Esophagus (tissue), 2 donors: Measurements from ENCODE around the gene FPR2. TPM values are rescaled to one million over a fixed set of nuclear protein-coding genes. Genes with fewer than 3 reads are reported as not detected.

ENCODE experiments used
- polyA plus RNA-seq, 2 donors: library from polyadenylated mRNA; stranded (reverse); fragments of 200-250 nt; gene quantifications; one replicate each; pipeline ENCODE4 v1.2.3, GENCODE V29; 2013
- donor health status: healthy with polysubstance abuse.
- donor health status: Bipolar disorder and iron deficiency.

FPR2 gene
- polyA plus RNA-seq, 2 donors: 0.04 to 0.12 TPM

Other genes starting within 250 kb of the FPR2 start
- under 1 TPM in 1 of 2 donors, not detected in 1; 0.13 TPM for gene SIGLEC6, start 229.5 kb upstream of the FPR2 start, polyA plus RNA-seq
- 1 to 10 TPM; 1.5 to 1.9 TPM for gene ZNF175, start 189.9 kb upstream of the FPR2 start, polyA plus RNA-seq
- gene SIGLEC5, start 130.8 kb upstream of the FPR2 start, polyA plus RNA-seq: not detected
- gene SIGLEC14, start 114.4 kb upstream of the FPR2 start, polyA plus RNA-seq: under 1 TPM; 0.11 to 0.26 TPM
- 10 to 100 TPM in 1 of 2 donors, 1 to 10 TPM in 1; 4.4 to 14.0 TPM for gene SPACA6, start 67.8 kb upstream of the FPR2 start, polyA plus RNA-seq
- under 1 TPM; 0.01 to 0.04 TPM for gene HAS1, start 37.2 kb upstream of the FPR2 start, polyA plus RNA-seq
- gene FPR1, start 9.3 kb upstream of the FPR2 start, polyA plus RNA-seq: under 1 TPM; 0.49 to 1.00 TPM
- gene FPR3, start 34.0 kb downstream of the FPR2 start, polyA plus RNA-seq: 1 to 10 TPM in 1 of 2 donors, under 1 TPM in 1; 0.26 to 1.1 TPM
- gene ZNF577, start 126.8 kb downstream of the FPR2 start, polyA plus RNA-seq: 1 to 10 TPM; 7.3 to 9.6 TPM
- gene ZNF649, start 143.8 kb downstream of the FPR2 start, polyA plus RNA-seq: 1 to 10 TPM; 2.2 to 5.3 TPM
- gene ZNF613, start 166.3 kb downstream of the FPR2 start, polyA plus RNA-seq: 1 to 10 TPM; 1.7 to 4.0 TPM
- 1 to 10 TPM; 5.1 to 6.4 TPM for gene ZNF350, start 225.7 kb downstream of the FPR2 start, polyA plus RNA-seq
- 1 to 10 TPM; 1.9 to 3.1 TPM for gene ZNF615, start 247.0 kb downstream of the FPR2 start, polyA plus RNA-seq